ENCODE measurements around the gene TNPO2.
"Not testable (repeated sequence)": the region's sequence is repeated elsewhere in the genome, so short reads cannot be mapped to it uniquely, and the experiment has no call there.

TNPO2 gene

GRCh38 chr19:12705654-12706331, 17.9 kb downstream of the TNPO2 start:
- Mint-ChIP-seq H3K36me3 (peaks cover 42 to 49% of the 10 kb centered on the region in 2 donors), H3K27ac (peak overlapping the region; percentile 33)

GRCh38 chr19:12705169-12705568, 18.6 kb downstream of the TNPO2 start:
- peaks cover 0 to 2% of the 10 kb centered on the region in 2 donors for H3K4me1 Mint-ChIP-seq
- peaks cover 40 to 45% of the 10 kb centered on the region in 2 donors for H3K36me3 Mint-ChIP-seq
- no peak overlapping the region for H3K27ac Mint-ChIP-seq
- DNase-seq (no peak), ATAC-seq (replicated peaks) (no peak)
- H3K27me3 Mint-ChIP-seq, result no peaks in the 10 kb centered on the region
- H3K9me3 Mint-ChIP-seq, result no peaks in the 10 kb centered on the region
- H3K4me3 Mint-ChIP-seq, result no peak overlapping the region

More at GRCh38 chr19:12705654-12706331, 17.9 kb downstream of the TNPO2 start:
- no peaks in the 10 kb centered on the region for H3K27me3 Mint-ChIP-seq
- DNase-seq, result no peak
- peaks cover 0 to 2% of the 10 kb centered on the region in 2 donors for H3K4me1 Mint-ChIP-seq
- no peak for ATAC-seq (replicated peaks)
- H3K4me3 Mint-ChIP-seq, result no peak overlapping the region
- no peaks in the 10 kb centered on the region for H3K9me3 Mint-ChIP-seq

- Mint-ChIP-seq H3K4me3 (no peak overlapping the region), H3K9me3 (no peaks in the 10 kb centered on the region), H3K27ac (peak overlapping the region; percentile 69), H3K4me1 (peaks cover 4 to 9% of the 10 kb centered on the region in 2 donors), H3K27me3 (no peaks in the 10 kb centered on the region), H3K36me3 (peaks cover 43 to 51% of the 10 kb centered on the region in 2 donors)
- DNase-seq, result no peak
- peak; percentile 75 to 77 for ATAC-seq (replicated peaks)
Measured at GRCh38 chr19:12703046-12703445, 20.7 kb downstream of the TNPO2 start.

DNA sequence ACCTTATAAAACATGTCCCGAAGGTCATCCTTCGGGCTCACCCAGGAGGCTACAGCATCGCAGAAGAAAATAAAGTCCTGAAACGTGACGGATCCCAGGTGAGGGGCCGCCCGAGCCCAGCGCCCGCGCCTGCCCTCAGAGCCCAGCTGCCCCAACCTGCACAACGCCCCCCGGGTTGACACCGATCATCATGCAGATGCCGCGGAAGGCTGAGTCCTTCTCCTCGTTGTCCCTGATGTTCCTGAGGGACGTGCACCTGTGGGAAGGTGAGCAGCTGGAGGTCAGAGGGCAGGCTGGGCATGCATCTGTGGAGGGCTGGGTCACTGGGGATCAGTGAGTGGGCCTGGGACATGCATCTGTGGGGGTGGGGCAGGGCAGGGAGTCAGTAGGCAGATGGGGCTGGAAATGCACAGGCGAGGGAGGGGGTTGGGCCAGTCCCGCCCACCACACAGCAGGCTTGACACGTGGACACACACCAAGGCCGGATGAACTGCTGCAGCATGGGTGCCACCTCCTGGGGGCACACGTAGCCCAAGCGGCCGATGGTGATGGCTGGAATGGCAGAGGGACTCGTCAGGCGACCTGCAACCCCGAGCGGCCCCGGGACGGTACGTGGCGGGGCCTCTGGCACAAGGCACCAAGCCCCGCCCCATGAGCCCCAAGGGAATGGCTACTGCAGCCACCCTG, 22.0 kb downstream of the TNPO2 start:
- ATAC-seq (replicated peaks) (no peak), DNase-seq (no peak)
- H3K27ac Mint-ChIP-seq, result no peak overlapping the region
- peaks cover 5 to 13% of the 10 kb centered on the region in 2 donors for H3K4me1 Mint-ChIP-seq
- no peak overlapping the region for H3K4me3 Mint-ChIP-seq
- no peaks in the 10 kb centered on the region for H3K9me3 Mint-ChIP-seq
- H3K36me3 Mint-ChIP-seq, result peaks cover 43 to 53% of the 10 kb centered on the region in 2 donors
- no peaks in the 10 kb centered on the region for H3K27me3 Mint-ChIP-seq

- peaks cover 3 to 19% of the 10 kb centered on the region in 2 donors for H3K4me1 Mint-ChIP-seq
- peak overlapping the region; percentile 85 for H3K27ac Mint-ChIP-seq
Measured at GRCh38 chr19:12698138-12698537, 25.6 kb downstream of the TNPO2 start.

GRCh38 chr19:12697425-12697824, 26.3 kb downstream of the TNPO2 start:
- H3K36me3 Mint-ChIP-seq, result peaks cover 24 to 34% of the 10 kb centered on the region in 2 donors
- DNase-seq; H3K27me3 Mint-ChIP-seq; ATAC-seq (replicated peaks); H3K9me3 Mint-ChIP-seq: not testable (repeated sequence)
- H3K27ac Mint-ChIP-seq, result peak overlapping the region; percentile 96
- H3K4me1 Mint-ChIP-seq, result peaks cover 3 to 19% of the 10 kb centered on the region in 2 donors
- peak overlapping the region; percentile 84 to 90 for H3K4me3 Mint-ChIP-seq

More at GRCh38 chr19:12698138-12698537, 25.6 kb downstream of the TNPO2 start:
- no peaks in the 10 kb centered on the region for H3K9me3 Mint-ChIP-seq
- ATAC-seq (replicated peaks), result no peak
- H3K27me3 Mint-ChIP-seq, result no peaks in the 10 kb centered on the region
- H3K36me3 Mint-ChIP-seq, result peaks cover 27 to 38% of the 10 kb centered on the region in 2 donors
- H3K4me3 Mint-ChIP-seq, result peak overlapping the region; percentile 49 to 77
- no peak for DNase-seq

DNA sequence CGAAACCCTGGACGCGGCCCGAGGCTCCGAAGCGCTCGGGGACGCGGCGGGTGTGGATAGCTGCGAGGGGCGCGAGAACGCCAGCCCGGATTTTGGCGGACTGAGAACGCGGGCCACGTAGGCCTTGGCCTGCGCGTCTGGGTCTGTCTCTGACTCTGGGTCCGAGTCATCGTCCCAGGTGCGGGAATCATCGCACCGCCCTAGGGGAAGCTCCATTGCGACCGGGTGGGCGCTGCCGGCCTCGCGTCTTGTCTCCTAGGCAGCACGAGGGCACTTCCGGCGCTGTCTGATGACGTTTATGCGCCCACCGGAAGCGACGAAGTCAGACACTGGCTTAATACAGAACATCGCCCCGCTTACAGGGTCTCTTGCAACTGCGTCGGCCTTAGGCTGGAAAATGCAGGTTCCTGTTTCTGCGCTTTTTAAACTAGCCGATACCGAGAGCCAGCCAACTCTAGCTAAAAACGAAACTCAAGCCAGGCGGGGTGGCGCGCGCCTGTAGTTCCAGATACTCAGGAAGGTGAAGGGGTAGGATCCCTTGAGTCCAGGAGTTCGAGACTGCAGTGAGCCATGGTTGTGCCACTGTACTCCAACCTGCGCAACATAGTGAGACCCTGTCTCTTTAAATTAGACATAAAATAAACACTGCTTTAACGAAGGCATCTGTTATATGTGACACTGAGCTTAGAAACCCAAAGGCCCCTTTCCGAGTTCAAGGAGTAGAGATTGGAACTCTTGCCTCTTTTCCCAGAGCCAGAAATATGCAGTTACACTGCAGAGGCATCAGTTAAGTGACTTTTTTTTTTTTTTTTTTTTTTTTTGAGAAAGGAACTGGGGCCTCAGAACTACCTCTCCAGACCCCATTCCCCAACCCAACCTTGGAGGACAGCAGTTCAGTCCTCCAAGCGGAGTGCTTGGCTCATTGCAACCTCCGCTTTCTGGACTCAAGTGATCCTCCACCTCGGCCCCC, 27.1 kb downstream of the TNPO2 start, which contains the start of gene FBXW9:
FBXW9 (minus strand) TSS at position 266 of the 970 bp plus-strand sequence; CDS start at position 216, 50 bp downstream.
- peaks cover 19 to 26% of the 10 kb centered on the region in 2 donors for H3K36me3 Mint-ChIP-seq
- peak within 1 kb of the TSS; percentile 96 for H3K27ac Mint-ChIP-seq
- peaks cover 3 to 19% of the 10 kb centered on the region in 2 donors for H3K4me1 Mint-ChIP-seq
- H3K4me3 Mint-ChIP-seq, result peak within 1 kb of the TSS; percentile 84 to 90
- no peaks in the 10 kb centered on the region for H3K9me3 Mint-ChIP-seq
- ATAC-seq (replicated peaks) (peak; percentile 93 to 94), DNase-seq (peak; percentile 96)
- no peaks in the 10 kb centered on the region for H3K27me3 Mint-ChIP-seq

DNA sequence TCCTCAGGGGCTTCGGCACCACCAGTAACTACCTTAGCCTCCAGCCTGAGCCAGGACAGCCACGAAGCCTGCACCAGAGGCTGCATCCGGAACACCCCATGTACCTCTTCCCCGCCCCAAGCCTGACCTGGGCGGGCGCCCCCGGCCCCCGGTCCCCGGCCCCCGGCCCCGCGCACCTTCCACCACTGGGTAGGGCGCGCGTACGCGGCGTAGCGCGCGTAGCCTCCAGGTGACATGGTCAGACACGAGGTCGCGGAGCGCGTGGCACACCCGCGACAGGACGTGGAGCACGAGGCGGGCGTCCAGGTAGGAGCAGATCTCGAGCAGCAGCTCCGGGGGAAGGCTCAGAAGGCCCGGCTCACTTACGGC, 27.8 kb downstream of the TNPO2 start:
- Mint-ChIP-seq H3K4me1 (peaks cover 3 to 19% of the 10 kb centered on the region in 2 donors), H3K36me3 (peaks cover 18 to 26% of the 10 kb centered on the region in 2 donors), H3K9me3 (no peaks in the 10 kb centered on the region), H3K27me3 (no peaks in the 10 kb centered on the region), H3K27ac (peak overlapping the region; percentile 96), H3K4me3 (peak overlapping the region; percentile 84 to 90)
- ATAC-seq (replicated peaks) (peak; percentile 27 to 33), DNase-seq (no peak)

DNA sequence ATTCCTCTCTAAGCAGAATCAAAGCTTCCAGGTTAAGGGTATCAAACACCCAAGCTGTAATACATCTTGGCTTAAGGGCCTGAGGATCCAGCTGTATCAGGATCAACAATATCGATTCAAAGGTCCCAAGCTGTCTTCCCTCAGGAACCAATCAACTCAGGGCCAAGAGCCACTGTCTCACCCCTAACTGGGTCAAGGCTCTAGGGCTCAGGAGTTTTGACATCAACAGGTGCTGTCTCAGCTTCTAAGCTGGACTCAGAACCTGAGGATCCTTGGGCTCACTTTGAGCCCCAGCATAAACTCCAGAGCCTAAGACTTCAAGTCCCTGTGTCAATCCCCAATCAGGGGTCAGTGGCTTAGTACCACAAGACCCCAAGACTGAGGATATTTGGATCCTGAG, 28.2 kb downstream of the TNPO2 start:
- Mint-ChIP-seq H3K9me3 (no peaks in the 10 kb centered on the region), H3K36me3 (peaks cover 14 to 22% of the 10 kb centered on the region in 2 donors), H3K27me3 (no peaks in the 10 kb centered on the region), H3K4me1 (peaks cover 3 to 19% of the 10 kb centered on the region in 2 donors), H3K4me3 (peak overlapping the region; percentile 84 to 90), H3K27ac (no peak overlapping the region)
- DNase-seq (no peak), ATAC-seq (replicated peaks) (no peak)

- H3K36me3 Mint-ChIP-seq, result peaks cover 14 to 25% of the 10 kb centered on the region in 2 donors
- H3K4me3 Mint-ChIP-seq, result peak overlapping the region in 1 of 2 donors; percentile 4
- no peaks in the 10 kb centered on the region for H3K27me3 Mint-ChIP-seq
- DNase-seq, result no peak
- H3K9me3 Mint-ChIP-seq, result no peaks in the 10 kb centered on the region
- no peak overlapping the region for H3K27ac Mint-ChIP-seq
- H3K4me1 Mint-ChIP-seq, result peaks cover 3 to 19% of the 10 kb centered on the region in 2 donors
- no peak for ATAC-seq (replicated peaks)
Measured at GRCh38 chr19:12695096-12695495, 28.6 kb downstream of the TNPO2 start.

DNA sequence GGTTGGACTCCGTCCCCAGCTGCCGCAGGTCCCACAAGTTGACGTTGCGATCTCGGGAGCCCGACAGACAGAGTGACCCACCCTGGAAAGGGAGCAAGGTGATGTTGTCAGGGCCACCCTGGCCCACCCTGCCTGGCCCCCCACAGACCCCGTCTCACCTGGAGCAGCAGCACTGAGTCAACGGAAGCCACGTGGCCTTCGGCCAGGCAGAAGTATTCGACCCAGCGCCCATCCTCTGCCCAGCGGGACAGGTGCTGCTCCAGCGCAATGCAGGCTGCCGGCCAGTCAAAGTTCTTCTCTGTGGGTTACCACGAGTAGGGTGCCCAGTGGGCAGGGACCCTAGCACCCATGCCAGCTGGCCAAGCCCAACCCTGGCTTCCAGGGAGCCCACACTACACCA, 29.1 kb downstream of the TNPO2 start:
- DNase-seq, result no peak
- H3K36me3 Mint-ChIP-seq, result peaks cover 14 to 26% of the 10 kb centered on the region in 2 donors
- no peak overlapping the region for H3K27ac Mint-ChIP-seq
- no peaks in the 10 kb centered on the region for H3K27me3 Mint-ChIP-seq
- H3K4me1 Mint-ChIP-seq, result peaks cover 3 to 19% of the 10 kb centered on the region in 2 donors
- H3K9me3 Mint-ChIP-seq, result no peaks in the 10 kb centered on the region
- no peak overlapping the region for H3K4me3 Mint-ChIP-seq
- ATAC-seq (replicated peaks), result no peak

DNA sequence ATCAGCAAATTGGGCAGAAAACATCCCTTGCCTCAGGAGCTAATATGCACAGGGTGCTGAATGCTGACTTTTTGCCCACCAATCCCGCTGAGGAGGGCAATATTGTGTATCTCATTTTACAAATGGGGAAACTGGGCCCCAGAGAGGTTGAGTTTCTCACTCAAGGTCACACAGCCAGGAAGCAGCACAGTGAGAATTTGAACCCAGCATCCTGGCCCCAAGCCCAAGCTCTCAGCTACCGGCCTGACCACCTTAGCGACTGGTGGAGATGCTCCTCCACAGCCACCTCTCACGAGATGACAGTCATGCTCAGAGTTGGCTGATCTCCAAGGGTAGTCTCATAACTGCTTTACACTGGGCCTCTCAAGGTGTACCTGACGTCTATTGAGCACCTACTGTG, 30.8 kb downstream of the TNPO2 start:
- H3K27ac Mint-ChIP-seq, result no peak overlapping the region
- ATAC-seq (replicated peaks) (no peak), DNase-seq (no peak)
- no peaks in the 10 kb centered on the region for H3K27me3 Mint-ChIP-seq
- H3K4me3 Mint-ChIP-seq, result no peak overlapping the region
- no peaks in the 10 kb centered on the region for H3K9me3 Mint-ChIP-seq
- peaks cover 19 to 31% of the 10 kb centered on the region in 2 donors for H3K36me3 Mint-ChIP-seq
- H3K4me1 Mint-ChIP-seq, result peaks cover 3 to 9% of the 10 kb centered on the region in 2 donors

DNA sequence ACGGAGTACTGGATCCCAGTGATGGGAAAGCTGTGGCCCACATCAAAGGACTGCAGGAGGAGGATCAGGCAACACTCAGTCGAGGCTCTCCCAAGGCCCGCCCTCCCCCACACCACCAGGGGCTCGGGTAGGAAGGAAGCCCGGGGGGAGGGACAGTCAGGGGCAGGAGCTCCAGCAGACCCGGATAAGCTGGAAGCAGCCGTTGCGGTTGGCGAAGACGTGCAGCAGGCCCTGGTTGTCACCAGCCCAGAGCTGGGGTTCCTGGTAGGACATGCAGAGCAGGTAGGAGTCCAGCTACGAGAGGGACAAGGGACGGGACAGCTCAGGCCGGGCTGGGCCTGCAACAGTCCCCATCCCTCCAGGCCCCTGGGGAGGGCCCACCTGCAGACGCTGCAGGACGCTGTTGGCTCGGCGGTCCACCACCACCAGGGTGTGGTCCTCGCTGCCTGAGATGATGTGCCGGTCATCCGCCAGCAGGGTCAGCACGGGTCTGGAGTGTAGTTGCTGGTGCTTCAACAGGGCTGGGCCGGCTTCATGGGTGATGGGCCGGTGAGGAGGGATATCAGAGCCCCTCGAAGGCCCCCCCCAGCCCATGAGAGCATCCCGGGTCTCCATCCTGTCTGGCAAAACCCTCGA, 34.0 kb downstream of the TNPO2 start:
- Mint-ChIP-seq H3K4me1 (peaks cover 7 to 8% of the 10 kb centered on the region in 2 donors), H3K4me3 (no peak overlapping the region), H3K27me3 (no peaks in the 10 kb centered on the region), H3K9me3 (no peaks in the 10 kb centered on the region), H3K36me3 (peaks cover 18 to 37% of the 10 kb centered on the region in 2 donors), H3K27ac (no peak overlapping the region)
- ATAC-seq (replicated peaks), result no peak
- DNase-seq, result no peak
